Measurements from ENCODE around the gene STK17B.
"Not testable (repeated sequence)": the region's sequence is repeated elsewhere in the genome, so short reads cannot be mapped to it uniquely, and the experiment has no call there.

STK17B gene

DNA sequence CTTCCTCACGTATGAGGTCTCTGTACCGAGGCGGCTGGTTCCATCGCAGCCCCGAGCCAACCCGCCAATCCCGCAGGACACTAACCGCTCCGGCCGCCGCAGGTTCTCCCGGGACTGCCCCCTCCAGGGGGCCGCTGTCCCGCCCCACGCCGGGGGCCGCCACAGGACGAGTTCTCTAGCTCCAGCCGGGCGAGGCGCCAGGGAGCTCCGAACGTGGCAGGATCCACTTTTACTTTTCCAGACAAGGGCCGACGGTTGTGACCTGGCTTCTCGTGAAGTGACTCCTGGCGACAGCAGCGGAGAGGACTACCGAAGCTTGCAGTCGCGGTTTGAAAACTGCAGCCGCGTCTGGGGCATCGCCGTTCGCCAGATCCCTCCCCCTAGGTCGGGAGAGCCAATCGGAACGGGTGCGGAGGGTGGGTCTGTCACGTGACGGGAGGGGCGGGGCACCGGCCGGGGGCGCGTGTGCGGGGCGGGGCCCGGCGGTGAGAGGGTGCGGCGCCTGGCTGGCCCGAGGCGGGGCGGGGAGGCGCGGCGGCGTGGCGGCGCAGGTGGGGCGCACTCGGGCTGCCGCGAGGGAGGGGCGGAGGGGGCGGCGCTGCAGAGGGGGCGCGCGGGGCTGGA, at the start of gene STK17B:
STK17B (minus strand) TSS at position 331 of the 624 bp plus-strand sequence. CDS start 8,195 bp downstream, outside the sequence.
- peak; percentile 91 for DNase-seq

DNA sequence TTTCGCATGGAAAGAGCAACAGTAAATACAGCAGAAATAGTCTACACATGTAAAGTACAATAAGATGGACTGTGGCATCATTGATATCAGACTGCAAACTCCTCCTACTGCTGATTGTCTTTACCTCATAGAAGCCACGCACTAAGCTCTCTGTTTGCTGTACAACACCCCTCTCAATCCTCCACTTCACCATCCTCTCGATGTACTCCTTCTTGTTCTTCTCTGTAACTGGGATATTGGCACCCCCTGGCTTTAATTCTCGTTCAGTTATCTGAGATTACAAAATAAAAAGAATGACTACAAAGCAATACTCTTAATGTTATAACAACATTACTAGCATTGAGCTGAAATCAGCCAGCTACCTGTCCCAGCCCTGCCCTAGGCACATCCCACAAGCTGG, 49.3 kb upstream of the STK17B start:
- no peak for DNase-seq

DNA sequence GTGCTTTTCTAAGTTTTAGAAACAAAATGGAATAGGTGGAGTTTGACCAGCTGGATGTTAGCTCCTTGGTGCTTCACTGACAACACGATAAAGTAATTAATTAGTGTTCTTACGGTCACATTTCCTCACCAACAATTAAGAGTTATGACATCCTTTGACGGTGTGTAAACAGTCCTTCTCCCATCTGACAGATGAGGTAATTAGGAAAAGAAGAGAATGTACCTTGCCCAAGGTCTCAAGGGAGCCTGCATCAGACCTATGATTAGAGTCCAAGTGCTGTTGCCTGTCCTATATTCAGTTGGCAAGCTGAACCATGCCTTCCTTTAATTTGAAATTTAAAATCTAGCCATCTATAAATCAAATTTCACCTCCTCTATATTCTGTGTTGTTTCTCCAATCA, 48.3 kb upstream of the STK17B start:
- DNase-seq: peak; percentile 26

DNA sequence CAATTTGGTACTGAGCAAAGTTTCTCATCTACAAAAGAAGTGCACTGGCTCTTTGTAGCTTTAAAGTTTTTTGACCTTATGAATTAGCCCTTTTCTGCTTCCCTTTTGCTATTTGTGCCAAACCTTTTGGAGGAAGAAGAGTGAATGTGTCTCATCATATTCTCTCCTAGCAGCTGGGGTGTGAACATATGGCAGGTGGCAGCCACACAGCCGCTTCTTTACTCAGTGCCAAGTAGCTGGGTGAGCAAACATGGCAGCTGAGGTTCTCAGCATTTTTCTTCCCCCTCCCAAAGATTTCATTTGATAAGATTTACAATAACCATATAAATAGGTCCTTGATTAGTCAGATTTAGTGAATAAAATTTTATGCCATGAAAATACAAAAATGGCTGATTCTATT, 46.7 kb upstream of the STK17B start:
- no peak for DNase-seq

DNA sequence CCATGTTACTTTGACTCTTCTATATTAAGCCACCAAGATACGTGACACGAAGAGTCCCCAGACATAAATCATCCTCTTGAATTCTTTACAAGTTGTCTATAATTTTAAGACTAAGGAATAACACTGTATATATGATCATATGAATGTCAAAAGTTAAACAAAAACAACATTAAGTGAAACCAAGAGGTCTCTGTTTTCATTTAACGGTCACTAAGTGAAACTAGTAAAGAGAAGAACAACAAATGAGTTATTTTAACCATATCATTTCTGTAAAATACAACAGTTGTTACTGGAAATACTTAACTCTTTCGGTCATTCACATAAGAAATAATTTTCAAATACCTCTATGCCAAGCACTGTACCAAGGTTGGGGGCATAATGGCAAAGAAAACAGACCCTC, 45.7 kb upstream of the STK17B start:
- no peak for DNase-seq

DNA sequence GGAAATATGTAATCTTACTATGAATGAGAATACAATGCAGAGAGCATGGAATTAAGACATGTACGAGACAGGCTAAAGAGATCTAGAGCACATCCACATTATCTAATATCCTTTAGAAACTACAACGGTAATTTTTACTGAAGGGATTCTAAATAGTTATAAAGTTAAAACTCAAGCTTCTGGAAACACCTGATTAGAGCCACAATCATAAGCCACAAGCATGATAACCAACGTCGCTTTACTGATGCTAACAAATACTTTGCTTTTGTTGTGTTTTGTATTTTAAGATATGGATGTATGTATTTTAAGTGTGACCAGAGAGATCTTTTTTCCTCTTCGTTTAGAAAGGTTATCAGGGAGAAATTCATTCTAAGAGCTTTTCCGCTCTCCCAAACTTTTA, 44.0 kb upstream of the STK17B start:
- no peak for DNase-seq

DNA sequence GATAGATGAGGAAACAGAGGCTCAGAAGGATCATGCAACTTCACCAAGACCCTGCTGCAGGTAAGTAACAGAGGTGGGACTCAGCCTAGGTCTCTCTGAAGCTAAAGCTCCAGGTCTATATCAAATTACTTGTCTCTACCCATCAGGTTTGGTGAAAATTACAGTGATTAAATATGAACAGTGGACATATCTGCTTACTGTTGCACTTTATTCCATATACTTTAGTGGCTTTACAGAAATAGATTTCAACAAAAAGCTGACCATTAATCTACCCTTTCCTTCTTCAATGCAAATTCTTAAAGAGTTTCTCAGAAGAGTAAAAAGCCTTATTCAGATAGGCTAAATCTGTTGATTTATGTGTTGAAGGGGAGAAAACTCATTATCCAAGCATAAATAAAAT, 42.8 kb upstream of the STK17B start:
- DNase-seq: no peak

DNA sequence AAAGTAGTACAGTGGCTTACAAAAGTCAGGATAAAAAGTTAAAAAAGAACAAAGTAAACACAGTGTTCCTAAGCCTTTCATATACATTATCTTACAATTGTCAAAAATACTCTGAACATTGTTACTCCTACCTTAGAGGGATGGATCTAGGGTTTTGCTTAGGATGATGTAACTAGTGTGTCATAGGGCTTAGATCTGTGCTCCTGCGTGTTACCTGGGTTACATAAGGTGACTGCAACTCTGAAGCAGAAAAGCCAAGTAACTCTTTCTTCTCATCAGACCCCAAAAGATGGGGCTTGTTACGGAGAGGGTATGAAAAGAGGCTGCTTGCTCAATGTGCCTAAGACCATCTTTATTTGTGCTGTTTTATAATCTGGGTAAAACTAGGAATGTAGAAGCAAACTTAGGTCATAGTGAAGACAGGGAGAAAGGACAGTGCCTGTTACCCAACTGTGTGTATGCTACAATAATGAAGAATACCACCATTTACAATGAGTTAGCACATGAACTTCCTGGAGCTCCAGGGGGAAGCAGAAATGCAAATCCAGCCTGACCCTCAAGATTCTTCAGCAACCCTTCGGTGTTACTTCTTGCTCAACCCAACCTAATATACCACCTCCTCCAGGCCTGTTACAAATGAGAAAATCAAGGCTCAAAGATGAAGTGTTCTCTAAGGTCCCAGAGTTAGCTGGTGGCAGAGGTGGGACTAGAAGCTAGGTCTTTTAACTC, 42.0 kb upstream of the STK17B start:
- DNase-seq: no peak

DNA sequence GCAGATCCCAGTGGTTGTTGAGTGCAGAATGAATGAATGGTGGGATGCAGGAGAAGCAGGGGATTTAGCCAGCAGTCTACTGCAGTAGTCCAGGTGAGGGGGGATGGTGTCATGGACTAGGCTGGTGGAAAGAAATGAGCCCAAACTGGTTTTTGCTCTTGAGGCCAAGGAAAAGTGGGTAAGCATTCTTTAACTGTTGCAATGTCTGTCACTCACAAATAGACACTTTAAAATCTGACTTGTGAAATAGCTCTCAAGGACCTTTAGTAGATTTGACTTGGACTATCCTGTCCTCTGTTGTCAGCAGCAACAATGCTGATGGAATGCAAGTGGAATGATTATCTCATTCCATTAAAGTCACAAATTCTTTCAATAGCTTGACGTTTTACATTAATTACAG, 37.5 kb upstream of the STK17B start:
- DNase-seq: no peak

DNA sequence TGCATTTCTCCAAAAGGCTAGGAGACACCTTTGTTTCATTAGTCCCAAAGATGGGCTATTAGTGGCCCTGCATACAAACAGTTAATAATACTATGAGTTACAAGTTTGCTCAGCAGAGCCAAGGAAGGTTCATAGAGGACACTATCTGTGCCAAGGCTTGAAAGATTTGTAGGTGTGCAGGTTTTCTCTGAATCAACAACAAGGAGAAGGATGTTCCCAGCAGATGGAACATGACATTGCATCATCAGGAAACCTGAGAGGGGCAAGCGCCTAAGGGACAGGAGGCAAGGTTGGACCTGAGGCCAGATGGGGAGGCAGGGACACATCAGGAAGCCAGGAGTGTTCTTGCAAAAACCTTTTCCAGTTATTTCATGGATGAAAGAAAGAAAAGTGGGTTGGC, 35.4 kb upstream of the STK17B start:
- DNase-seq: no peak

DNA sequence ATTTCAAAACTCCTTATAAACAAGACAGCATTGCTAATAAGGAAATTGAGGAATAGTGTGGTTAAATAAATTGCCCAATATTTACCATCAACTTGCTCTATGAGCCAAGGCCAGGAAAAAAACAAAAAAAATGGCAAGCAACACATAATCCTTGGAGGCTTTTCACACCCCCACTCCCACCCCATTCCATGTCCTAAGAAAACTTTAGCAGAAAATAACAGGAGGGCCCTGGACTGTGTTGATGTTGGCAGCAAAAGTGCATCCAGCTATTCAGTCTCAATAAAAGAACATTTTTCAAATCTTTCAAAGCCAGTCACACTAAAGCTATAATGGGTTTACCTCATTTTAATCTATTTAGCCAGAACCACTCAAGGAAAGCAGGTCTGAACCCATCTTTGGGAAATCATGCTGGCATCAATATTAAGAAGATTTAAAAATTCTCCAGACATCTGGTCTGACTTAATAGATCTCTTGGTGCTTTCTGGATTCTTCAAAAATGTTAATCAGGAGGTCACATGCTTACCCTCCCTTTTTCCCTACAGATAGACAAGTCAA, 34.6 kb upstream of the STK17B start:
- DNase-seq: no peak

DNA sequence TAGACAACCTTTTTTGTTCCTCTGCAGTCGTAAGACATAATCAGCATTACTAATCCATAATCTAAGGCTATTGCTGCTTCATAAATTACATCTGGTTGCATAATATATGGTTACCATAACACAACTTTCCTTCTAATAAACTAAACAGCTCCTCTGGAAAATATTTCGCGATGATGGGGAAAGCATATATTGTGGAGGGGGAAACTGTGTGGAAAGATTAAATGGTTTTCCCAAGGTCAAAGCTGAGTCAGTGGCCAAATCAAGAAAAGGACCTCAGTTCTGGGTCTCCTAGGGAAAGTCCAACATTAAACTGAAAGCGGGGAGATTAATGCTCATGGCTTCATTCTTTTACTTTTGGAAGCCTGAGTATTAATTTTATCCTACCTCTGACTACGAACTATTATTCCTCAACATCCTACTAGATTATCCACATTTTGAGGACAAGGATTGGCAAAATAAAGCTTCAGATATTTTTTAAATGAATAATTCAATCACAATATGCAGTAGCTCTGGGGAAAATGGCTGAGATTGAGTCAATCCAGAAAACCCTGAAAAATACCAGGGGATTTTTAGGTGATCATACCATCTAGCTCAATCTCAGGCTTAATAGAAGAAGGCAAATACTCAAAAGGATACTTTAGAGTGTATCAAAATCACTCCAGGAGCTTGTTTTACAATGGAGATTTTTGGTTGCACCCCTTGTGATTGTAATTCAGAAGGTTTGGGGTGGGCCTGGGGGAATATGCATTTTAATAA, 33.8 kb upstream of the STK17B start:
- no peak for DNase-seq

DNA sequence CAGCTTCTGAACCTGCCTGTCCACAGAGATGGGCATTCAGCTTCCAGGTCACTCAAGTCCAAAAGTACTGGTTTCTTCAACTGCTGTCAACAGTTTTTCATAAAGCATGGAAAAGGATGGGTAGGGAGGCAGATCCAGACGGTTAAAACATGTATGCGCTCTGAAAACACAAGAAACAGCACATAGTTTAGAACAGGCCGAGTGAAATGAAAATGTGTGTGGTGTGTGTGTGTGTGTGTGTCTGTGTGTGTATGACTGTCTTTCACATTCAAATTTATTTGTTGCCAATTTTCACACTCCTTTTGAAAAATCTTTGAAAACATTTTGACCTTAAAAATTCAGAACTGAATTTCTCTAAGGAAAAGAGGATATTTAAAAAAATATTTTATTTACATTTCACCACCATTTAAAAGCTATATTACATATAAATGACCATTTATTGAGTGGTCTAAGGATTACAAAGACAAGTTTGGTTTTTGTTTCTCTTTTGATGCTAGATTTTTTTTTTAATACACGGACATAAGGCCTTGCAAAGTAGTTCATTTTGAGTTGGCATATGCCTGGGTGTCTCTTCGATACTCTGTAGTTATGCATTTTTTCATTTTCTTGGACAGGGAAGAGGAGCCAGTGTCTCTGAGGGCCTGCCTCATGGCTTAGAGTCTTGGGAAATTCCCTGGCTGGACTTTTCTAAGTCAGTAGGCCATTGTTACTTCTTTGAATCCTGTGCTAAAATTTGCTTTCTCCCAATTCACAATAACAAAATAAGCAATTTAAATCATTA, 30.0 kb upstream of the STK17B start:
- no peak for DNase-seq

DNA sequence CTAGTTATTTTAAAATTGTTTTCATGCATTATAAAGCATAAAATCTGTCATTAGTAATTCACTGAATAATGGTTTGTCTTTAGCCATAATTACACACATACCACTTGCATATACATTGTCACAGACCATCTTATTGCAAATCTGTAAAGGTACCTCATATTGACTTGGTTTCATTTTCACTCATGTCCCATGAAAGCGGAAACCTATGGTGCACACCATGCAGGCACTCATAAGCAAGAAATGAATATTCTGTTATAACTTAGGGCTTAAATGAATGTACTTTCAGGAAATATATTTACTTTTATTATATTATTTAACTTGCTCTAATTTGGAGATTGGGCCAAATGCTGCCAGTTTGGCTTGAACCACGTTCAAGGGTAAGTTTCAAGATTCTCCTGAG, 29.2 kb upstream of the STK17B start:
- DNase-seq: no peak

DNA sequence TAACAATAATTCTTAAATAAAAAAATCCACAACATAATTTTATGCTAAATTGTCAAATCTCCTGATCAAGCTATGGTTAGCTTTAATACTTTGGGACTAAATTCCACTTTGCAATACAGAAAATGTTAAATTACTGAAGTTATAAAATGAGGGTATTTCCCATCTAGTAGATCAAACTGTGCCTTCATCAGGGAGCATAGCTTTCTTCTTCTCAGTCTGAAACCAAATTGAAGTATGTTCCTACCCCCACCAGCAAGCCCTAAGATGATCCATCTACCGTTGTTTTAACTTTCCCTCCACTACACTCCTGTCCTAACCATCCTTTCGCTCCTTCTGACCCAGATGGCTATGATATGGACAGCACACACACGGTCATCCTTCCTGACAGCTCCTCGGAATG, 24.4 kb upstream of the STK17B start:
- DNase-seq: no peak

DNA sequence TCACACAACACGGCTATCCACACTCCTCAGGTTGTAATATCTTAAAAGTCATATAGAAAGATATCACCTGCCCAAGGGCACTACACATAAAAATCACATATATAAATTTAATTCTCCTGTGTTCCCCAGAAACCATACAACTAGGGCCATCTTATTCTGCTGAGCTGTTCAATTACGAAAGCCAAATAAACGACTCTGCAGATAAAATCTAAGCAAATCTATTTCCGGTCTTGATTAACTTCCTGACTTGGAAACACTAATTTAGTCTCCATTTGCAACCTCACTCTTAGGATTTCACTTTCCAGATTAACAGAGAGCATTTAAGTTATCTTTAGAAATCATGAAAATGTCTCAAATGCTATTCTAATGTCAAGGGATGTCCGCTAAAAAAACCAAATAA, 23.9 kb upstream of the STK17B start:
- DNase-seq: no peak

DNA sequence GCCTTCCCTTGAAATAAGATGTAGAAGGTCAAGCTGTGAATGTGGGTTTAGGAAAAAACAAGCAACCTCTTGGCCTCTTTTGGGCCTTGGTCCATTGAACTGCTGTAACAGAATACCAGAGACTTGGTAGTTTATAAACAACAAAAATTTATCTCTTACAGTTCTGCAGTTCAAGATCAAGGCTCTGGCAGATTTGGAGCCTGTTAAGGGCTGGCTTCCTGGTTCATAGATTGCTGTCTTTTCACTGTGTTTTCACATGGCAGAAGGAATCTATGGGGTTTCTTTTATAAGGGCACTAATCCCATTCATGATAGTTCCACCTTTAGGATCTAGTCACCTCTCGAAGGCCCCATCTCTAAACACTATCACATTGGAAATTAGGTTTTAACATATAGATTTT, 20.2 kb upstream of the STK17B start:
- no peak for DNase-seq

DNA sequence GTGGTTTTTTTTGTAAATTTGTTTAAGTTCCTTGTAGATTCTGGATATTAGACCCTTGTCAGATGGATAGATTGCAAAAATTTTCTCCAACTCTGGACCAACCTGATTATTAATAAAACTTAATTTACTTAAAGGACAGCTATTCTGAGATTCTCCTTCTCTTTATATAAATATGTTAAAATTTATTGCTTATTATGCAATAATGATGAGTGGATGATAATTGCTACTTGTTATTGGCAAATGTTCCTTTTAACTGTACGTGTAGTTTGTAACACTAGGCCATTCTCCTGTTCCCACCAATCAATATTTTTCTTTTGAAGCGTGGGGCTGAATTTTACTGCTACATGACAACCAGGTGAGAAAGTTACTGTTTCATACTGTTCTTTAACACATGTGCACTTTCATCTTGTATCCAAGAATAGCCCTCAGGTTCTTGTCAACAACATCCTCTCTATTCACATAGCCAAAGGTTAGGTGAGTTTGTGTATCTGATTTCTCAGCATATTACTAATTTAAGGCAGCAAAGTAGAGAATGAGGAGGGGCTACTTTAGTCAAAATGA, 16.6 kb upstream of the STK17B start:
- DNase-seq: no peak

DNA sequence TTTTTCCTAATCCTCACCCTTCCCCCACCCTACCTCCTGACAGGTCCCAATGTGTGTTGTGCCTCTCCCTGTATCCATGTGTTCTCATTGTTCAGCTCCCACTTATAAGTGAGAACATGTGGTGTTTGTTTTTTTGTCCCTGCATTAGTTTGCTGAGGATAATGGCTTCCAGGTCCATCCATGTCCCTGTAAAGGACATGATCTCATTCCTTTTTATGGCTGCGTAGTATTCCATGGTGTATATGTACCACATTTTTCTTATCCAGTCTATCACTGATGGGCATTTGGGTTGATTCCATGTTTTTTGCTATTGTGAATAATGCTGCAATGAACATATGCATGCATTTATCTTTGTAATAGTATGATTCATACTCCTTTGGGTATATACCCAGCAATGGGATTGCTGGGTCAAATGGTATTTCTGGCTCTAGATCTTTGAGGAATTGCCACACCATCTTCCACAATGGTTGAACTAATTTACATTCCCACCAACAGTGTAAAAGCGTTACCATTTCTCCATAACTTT, 15.9 kb upstream of the STK17B start:
- not testable (repeated sequence) for DNase-seq

DNA sequence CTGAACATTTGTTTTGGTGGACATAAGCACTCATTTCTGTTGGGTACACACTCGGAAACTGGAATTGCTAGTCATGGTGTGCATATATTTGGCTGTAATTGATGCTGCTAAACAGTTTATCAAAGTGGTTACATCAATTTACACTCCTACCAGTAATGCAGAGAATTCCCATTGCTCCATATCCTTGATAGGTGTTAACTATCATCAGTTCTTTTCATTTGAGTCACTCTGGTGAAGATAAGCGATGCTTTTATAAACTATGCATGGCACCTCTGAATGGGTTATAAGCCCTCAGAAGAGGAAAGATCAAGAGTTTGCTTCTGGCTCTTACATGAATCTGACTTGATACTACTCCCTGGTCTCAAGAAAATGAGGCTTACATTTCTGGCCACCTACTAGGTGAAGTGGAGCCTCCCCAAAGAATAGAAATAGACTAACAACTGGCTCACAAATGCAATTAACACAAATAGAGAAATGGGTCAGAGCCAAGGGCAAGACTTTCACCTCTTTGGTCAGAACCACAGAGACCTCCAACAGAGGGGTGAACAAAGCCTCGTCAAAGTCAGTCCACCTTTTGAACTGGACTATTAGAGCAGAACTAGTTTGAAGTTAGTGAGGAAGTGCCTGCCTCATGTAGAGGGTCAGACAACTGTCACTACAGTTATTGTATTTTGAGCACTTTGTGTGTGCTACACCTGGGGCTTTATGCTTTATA, 15.0 kb upstream of the STK17B start:
- DNase-seq: no peak

DNA sequence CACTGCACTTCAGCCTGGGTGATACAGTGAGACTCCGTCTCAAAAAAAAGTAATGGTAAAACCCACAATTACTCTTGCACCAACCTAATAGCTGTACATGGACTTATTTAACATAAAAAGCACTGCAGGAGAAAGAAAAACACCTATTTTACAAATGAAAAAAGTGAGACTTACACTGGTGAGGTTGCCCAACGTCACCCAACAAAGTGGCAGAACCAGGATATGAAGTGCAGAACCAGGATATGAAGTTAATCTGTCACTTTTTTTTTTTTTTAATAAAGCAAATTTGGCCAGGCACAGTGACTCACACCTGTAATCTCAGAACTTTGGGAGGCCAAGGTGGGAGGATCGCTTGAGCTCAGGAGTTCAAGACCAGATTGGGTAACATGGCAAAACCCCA, 13.5 kb upstream of the STK17B start:
- no peak for DNase-seq
